Choroid plexus epithelial cell (primary cell): Measurements from ENCODE around the gene PANK4.

Experiments used
- DNase-seq: peaks from one replicate; pipeline ENCODE4 v3.0.0-alpha.2; 2010; ENCODE audit warnings: low read depth
- H3K4me3 ChIP-seq: 2 replicates; pipeline ENCODE4 v1.5.1; 2011; ENCODE audit warnings: low read depth, mild to moderate bottlenecking, control low read depth, low read length, moderate library complexity
- TF ChIP-seq, protein P1 (sequence below): conservative IDR thresholded peaks from 2 replicates; pipeline ENCODE4 v1.5.1; 2011; ENCODE audit warnings: low read depth, mild to moderate bottlenecking, control low read depth, inconsistent platforms, low read length, moderate library complexity

The PANK4 gene

DNA sequence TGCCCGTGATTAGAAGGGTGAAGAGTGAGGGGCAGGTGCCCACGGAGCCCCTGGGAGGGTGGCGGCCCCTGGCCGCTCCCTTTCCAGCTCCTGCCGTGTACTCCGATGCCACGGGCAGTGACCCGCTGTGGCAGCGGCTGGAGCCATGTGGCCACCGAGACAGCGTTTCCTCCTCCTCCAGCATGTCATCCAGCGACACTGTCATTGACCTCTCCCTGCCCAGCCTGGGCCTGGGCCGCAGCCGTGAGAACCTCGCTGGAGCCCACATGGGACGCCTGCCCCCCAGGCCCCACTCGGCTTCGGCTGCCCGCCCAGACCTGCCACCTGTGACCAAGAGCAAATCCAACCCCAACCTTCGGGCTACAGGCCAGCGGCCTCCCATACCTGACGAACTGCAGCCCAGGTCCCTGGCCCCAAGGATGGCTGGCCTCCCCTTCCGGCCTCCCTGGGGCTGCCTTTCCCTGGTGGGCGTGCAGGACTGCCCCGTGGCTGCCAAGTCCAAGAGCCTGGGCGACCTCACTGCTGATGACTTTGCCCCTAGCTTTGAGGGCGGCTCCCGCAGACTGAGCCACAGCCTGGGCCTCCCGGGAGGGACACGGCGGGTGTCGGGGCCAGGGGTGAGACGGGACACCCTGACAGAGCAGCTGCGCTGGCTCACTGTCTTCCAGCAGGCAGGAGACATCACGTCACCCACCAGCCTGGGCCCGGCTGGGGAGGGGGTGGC lies 22.0 kb downstream of the PANK4 start:
- H3K4me3 ChIP-seq, result no peak overlapping the region
- no peak for DNase-seq
- TF ChIP-seq, protein P1, sequence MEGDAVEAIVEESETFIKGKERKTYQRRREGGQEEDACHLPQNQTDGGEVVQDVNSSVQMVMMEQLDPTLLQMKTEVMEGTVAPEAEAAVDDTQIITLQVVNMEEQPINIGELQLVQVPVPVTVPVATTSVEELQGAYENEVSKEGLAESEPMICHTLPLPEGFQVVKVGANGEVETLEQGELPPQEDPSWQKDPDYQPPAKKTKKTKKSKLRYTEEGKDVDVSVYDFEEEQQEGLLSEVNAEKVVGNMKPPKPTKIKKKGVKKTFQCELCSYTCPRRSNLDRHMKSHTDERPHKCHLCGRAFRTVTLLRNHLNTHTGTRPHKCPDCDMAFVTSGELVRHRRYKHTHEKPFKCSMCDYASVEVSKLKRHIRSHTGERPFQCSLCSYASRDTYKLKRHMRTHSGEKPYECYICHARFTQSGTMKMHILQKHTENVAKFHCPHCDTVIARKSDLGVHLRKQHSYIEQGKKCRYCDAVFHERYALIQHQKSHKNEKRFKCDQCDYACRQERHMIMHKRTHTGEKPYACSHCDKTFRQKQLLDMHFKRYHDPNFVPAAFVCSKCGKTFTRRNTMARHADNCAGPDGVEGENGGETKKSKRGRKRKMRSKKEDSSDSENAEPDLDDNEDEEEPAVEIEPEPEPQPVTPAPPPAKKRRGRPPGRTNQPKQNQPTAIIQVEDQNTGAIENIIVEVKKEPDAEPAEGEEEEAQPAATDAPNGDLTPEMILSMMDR, result no peak

DNA sequence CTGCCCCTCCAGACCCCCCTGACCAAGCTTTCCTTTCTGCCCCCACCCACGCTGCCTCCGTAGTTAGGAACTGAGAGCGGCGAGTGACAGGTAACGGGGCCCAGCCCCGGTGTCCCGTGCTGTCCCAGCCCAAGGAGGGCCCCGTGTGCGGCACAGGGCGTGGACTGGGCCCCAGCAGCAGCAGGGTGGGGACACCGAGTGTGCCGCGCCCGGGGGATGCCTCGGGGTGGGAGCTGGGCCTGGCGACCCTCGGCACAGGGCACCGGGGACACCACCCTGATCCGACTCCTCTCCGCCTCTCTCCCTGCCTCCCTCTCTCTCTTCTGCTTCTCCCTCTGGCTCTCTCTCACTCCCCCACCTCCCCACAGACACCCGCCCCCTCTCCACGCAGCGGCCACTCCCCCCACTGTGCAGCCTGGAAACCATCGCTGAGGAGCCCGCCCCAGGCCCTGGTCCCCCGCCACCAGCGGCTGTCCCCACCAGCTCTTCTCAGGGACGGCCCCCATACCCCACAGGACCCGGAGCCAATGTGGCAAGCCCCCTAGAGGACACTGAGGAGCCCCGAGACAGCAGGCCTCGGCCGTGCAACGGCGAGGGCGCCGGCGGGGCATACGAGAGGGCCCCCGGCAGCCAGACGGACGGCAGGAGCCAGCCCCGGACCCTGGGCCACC lies 22.7 kb downstream of the PANK4 start:
- DNase-seq, result no peak
- no peak overlapping the region for H3K4me3 ChIP-seq
- TF ChIP-seq, protein P1, result no peak

DNA sequence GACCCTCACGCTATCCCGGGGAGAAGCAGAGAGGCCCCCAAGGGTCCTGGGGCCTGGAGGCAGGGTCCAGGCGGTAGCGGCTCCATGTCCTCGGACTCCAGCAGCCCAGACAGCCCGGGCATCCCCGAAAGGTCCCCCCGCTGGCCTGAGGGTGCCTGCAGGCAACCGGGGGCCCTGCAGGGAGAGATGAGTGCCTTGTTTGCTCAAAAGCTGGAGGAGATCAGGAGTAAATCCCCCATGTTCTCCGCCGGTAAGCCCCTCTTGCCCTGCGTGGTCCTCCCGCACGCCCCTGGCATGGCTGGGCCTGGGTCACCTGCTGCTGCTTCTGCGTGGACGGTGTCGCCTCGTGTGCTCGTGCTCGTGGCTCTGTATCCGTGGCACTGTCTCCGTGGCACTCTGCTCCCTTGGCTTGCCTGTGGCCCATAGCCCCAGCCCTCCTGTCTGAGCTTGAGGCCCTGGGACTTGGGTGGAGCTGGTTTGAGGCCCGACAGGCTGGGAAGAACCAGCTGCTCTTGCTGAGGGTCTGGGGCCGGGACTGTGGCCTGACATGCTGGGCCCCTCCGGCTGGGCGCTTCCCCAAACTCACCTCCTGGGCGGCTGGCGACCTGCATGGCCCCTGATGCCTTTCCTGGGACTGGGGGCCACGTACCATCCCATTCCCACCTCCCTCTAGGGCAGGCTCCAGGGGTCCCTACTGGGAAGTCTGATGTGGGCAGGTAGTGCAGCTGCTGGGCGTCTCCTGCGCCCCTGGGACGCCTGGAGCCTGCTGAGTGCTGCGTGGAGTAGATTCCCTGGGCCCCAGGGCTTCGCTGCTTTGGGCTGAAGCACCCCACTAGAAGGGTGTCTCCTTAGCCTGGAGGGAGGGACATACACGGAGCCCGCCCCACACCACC lies 23.5 kb downstream of the PANK4 start:
- H3K4me3 ChIP-seq, result no peak overlapping the region

DNA sequence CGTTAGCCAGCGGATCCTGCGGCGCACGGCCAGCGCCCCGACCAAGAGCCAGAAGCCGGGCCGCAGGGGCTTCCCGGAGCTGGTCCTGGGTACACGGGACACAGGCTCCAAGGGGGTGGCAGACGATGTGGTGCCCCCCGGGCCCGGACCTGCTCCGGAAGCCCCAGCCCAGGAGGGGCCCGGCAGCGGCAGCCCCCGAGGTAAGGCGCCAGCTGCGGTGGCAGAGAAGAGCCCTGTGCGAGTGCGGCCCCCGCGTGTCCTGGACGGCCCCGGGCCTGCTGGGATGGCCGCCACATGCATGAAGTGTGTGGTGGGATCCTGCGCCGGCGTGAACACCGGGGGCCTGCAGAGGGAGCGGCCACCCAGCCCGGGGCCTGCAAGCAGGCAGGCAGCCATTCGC lies 24.2 kb downstream of the PANK4 start:
- DNase-seq, result no peak
- no peak overlapping the region for H3K4me3 ChIP-seq
- TF ChIP-seq, protein P1, result no peak

More for the DNA sequence above, 23.5 kb downstream of the PANK4 start:
- TF ChIP-seq, protein P1, result no peak
- DNase-seq, result no peak

DNA sequence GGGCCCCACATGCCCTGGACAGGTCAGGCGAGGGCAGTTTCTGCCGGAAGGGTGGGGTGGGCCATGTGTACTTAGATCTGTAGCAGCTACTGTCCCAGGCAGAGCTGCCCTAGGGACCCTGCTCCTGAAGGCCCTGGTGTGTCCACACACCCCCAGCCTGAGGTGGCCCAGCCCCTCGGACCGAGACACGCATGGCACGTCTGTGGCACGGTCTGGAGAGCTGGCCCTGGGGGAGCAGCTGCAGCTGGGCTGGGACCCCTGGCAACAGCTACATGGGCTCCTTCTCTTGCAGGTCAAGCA lies 24.6 kb downstream of the PANK4 start:
- no peak for DNase-seq
- TF ChIP-seq, protein P1, result no peak
- no peak overlapping the region for H3K4me3 ChIP-seq

DNA sequence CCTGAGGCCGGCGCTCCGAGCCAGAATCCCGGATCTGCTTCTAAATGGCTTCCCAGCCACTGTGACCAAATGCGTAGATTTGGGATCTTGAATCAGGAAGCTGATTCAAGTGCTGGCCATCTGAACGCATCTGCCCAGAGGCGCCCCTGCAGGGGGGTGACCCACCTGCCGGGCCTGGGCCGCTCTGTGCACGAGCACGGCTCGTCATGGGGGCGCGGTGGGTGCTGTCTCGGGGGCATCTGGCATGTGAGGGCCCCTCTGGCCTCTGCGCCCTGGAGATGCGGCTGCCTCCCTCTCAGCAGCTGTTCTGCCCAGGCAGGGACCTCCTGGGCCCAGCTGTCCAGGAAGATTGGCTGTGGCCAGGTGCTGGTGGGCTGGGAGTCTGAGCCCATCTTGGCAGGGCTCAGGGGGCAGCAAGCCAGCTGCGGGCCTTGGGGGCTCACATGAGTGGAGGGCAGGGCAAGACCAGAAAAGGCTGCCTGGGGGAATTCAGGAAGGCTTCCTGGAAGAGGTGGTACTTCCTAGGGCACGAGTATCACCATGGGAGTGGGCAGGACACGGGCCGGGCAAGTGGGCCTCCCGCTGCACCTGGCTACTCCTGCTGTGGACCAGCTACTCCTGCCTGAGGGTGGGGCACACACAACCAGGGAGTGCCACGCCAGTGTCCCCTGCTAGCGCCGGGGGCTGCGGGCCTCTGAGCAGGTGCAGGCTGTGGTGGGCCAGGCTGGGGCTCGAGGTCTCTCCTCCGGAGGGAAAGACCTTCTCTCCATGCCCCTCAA lies 25.2 kb downstream of the PANK4 start:
- TF ChIP-seq, protein P1, result no peak
- H3K4me3 ChIP-seq, result no peak overlapping the region
- no peak for DNase-seq
